Right lobe of liver (tissue), 4 donors: Measurements from ENCODE around the gene AJAP1.

Source experiments
- POLR2A ChIP-seq: fragments of 450-650 bp; IDR thresholded peaks from one replicate; pipeline ENCODE4 v1.6.1; 2017; ENCODE audit warnings: antibody characterized with exemption, mild to moderate bottlenecking
- TF ChIP-seq, protein P1 (sequence below), 4 donors: fragments of 200-600 bp in 3 of 4; fragments of 450-650 bp in 1 of 4; IDR thresholded peaks; one replicate each; pipeline versions ENCODE4 v1.5.1 to v1.8.0; 2016 to 2022; ENCODE audit warnings: antibody characterized with exemption in 4 of 4, mild to moderate bottlenecking in 2 of 4
- donor health status: DM: no; HTN: no; CAD: no.
- donor health status: DM: no; HTN: no; CAD: no.
- donor health status: DM: no; HTN: yes; CAD: no.

DNA sequence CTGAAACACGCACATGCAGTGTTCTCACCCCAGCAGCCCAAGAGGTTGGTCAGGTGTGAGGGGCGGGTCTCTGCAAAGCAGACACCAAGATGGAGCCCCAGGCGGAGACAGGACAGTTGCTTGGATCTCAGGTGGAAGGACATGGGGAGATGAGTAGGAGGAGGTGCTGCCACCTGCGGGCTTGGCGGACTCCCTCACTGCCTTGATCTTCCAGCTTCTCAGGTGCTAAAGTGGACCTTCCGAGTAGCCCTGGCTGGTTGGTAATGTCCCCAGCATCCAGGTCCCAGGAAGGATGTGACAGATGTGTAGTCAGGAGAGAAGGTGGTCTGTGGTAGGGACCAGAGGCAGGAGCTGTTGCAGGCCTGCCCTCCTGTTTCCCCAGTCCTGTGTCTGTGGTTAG is 114.1 kb downstream of the AJAP1 start:
- TF ChIP-seq, protein P1, sequence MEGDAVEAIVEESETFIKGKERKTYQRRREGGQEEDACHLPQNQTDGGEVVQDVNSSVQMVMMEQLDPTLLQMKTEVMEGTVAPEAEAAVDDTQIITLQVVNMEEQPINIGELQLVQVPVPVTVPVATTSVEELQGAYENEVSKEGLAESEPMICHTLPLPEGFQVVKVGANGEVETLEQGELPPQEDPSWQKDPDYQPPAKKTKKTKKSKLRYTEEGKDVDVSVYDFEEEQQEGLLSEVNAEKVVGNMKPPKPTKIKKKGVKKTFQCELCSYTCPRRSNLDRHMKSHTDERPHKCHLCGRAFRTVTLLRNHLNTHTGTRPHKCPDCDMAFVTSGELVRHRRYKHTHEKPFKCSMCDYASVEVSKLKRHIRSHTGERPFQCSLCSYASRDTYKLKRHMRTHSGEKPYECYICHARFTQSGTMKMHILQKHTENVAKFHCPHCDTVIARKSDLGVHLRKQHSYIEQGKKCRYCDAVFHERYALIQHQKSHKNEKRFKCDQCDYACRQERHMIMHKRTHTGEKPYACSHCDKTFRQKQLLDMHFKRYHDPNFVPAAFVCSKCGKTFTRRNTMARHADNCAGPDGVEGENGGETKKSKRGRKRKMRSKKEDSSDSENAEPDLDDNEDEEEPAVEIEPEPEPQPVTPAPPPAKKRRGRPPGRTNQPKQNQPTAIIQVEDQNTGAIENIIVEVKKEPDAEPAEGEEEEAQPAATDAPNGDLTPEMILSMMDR (IDR thresholded peaks at IDR 0.05) = no peak
- TF ChIP-seq POLR2A = no peak
